GM19467 (cell line): ENCODE measurements around the gene TRAM2.

Experiments
- ATAC-seq: cut with Tn5 transposase; IDR thresholded peaks from one replicate; pipeline ENCODE4 v1.9.1; 2021; ENCODE audit warnings: mild to moderate bottlenecking, moderate library complexity; ENCODE audit not compliant: unreplicated experiment

Gene TRAM2

GRCh38 chr6:52595000-52595795, 18.3 kb upstream of the TRAM2 start:
- ATAC-seq: peak; percentile 54

- no peak for ATAC-seq
These were observed 17.4 kb upstream of the TRAM2 start for GRCh38 chr6:52594221-52594620.

GRCh38 chr6:52591832-52592231, 15.0 kb upstream of the TRAM2 start:
- no peak for ATAC-seq

- ATAC-seq: no peak
These were observed 13.5 kb upstream of the TRAM2 start for GRCh38 chr6:52590152-52590891.

GRCh38 chr6:52588710-52589091, 11.8 kb upstream of the TRAM2 start:
- ATAC-seq: no peak

- no peak for ATAC-seq
These were observed 11.3 kb upstream of the TRAM2 start for GRCh38 chr6:52588087-52588709.

- no peak for ATAC-seq
These were observed 10.1 kb upstream of the TRAM2 start for GRCh38 chr6:52587001-52587400.

GRCh38 chr6:52584203-52584602, 7.3 kb upstream of the TRAM2 start:
- no peak for ATAC-seq

GRCh38 chr6:52582996-52583395, 6.1 kb upstream of the TRAM2 start:
- ATAC-seq: no peak

- ATAC-seq: no peak
These were observed 5.6 kb upstream of the TRAM2 start for GRCh38 chr6:52582446-52582845.

- no peak for ATAC-seq
These were observed 4.0 kb upstream of the TRAM2 start for GRCh38 chr6:52580905-52581304.

- no peak for ATAC-seq
These were observed 2.3 kb upstream of the TRAM2 start for GRCh38 chr6:52579006-52579660.

GRCh38 chr6:52577778-52578463, 1.1 kb upstream of the TRAM2 start:
- no peak for ATAC-seq

GRCh38 chr6:52576392-52577021, 353 bp downstream of the TRAM2 start:
- ATAC-seq: peak; percentile 63

- ATAC-seq: no peak
These were observed 837 bp downstream of the TRAM2 start for GRCh38 chr6:52576054-52576391.

- no peak for ATAC-seq
These were observed 1.4 kb downstream of the TRAM2 start for GRCh38 chr6:52575502-52575892.

GRCh38 chr6:52574709-52575501, 2.0 kb downstream of the TRAM2 start:
- ATAC-seq: peak; percentile 40

- ATAC-seq: no peak
These were observed 3.6 kb downstream of the TRAM2 start for GRCh38 chr6:52573295-52573694.

GRCh38 chr6:52572536-52572935, 4.3 kb downstream of the TRAM2 start:
- ATAC-seq: no peak
